ENCODE data around the gene RPP38. TPM values are rescaled to one million over a fixed set of nuclear protein-coding genes. Genes with fewer than 3 reads are reported as not detected.

RPP38 gene
- total and polyA plus RNA-seq, 4 donors, result 7.2 to 12.0 (median 8.2) TPM

DNA sequence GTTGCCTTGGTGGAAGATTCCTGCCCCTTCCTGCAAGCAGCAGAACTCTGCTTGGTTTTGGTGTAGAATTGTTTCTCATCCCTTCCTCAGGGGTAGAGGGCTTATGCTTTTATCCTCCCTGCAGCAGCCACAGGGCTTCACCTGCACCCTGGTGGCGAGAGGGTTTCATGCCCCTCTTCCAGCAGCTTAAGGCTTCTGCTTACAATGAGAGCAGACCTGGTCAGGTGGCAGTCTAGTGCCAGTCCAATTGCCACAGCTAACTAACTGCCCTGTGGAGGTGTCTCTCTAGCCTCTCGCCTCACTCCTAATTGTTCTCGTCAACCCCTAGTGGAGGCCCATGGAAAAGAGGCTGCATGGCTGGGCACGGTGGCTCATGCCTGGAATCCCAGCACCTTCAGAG is 27.9 kb upstream of the RPP38 start:
- H3K36me3 ChIP-seq (ENCODE audit: control insufficient read depth in 4 of 4, insufficient read depth in 3 of 4, low read depth in 1 of 4, low read length in 3 of 4), result no peaks in the 10 kb centered on the region
- H3K4me1 ChIP-seq (ENCODE audit: control insufficient read depth in 4 of 4, insufficient read depth in 4 of 4, low read length in 3 of 4), result no peaks in the 10 kb centered on the region
- H3K9me3 ChIP-seq (ENCODE audit: control insufficient read depth in 4 of 4, low read length in 3 of 4), result peaks cover 0 to 3% (median 0%) of the 10 kb centered on the region in 4 donors
- no peak for DNase-seq (ENCODE audit: low spot score)
- H3K27me3 ChIP-seq (ENCODE audit: control insufficient read depth in 4 of 4, insufficient read depth in 4 of 4, low read length in 3 of 4), result no peaks in the 10 kb centered on the region
- TF ChIP-seq SP1 (IDR thresholded peaks at IDR 0.05) (no peak), FOXA2 (IDR thresholded peaks at IDR 0.05) (no peak), RXRA (IDR thresholded peaks at IDR 0.05) (no peak), GABPA (IDR thresholded peaks at IDR 0.05 in 1 of 2, conservative IDR thresholded peaks at IDR 0.05 in 1 of 2) (no peak), EGR1 (IDR thresholded peaks at IDR 0.05; ENCODE audit: low read depth in 2 of 2) (no peak), FOXA1 (IDR thresholded peaks at IDR 0.05) (no peak), HNF4G (IDR thresholded peaks at IDR 0.05) (no peak), YY1 (IDR thresholded peaks at IDR 0.05) (no peak), HNF4A (conservative IDR thresholded peaks at IDR 0.05) (no peak), NR2F2 (IDR thresholded peaks at IDR 0.05) (no peak), JUND (IDR thresholded peaks at IDR 0.05) (no peak), RAD21 (IDR thresholded peaks at IDR 0.05) (no peak)
- TF ChIP-seq, protein P1, sequence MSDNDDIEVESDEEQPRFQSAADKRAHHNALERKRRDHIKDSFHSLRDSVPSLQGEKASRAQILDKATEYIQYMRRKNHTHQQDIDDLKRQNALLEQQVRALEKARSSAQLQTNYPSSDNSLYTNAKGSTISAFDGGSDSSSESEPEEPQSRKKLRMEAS (IDR thresholded peaks at IDR 0.05), result no peak
- TF ChIP-seq, protein P2, sequence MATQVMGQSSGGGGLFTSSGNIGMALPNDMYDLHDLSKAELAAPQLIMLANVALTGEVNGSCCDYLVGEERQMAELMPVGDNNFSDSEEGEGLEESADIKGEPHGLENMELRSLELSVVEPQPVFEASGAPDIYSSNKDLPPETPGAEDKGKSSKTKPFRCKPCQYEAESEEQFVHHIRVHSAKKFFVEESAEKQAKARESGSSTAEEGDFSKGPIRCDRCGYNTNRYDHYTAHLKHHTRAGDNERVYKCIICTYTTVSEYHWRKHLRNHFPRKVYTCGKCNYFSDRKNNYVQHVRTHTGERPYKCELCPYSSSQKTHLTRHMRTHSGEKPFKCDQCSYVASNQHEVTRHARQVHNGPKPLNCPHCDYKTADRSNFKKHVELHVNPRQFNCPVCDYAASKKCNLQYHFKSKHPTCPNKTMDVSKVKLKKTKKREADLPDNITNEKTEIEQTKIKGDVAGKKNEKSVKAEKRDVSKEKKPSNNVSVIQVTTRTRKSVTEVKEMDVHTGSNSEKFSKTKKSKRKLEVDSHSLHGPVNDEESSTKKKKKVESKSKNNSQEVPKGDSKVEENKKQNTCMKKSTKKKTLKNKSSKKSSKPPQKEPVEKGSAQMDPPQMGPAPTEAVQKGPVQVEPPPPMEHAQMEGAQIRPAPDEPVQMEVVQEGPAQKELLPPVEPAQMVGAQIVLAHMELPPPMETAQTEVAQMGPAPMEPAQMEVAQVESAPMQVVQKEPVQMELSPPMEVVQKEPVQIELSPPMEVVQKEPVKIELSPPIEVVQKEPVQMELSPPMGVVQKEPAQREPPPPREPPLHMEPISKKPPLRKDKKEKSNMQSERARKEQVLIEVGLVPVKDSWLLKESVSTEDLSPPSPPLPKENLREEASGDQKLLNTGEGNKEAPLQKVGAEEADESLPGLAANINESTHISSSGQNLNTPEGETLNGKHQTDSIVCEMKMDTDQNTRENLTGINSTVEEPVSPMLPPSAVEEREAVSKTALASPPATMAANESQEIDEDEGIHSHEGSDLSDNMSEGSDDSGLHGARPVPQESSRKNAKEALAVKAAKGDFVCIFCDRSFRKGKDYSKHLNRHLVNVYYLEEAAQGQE (IDR thresholded peaks at IDR 0.05), result no peak
- TF ChIP-seq, protein P3, sequence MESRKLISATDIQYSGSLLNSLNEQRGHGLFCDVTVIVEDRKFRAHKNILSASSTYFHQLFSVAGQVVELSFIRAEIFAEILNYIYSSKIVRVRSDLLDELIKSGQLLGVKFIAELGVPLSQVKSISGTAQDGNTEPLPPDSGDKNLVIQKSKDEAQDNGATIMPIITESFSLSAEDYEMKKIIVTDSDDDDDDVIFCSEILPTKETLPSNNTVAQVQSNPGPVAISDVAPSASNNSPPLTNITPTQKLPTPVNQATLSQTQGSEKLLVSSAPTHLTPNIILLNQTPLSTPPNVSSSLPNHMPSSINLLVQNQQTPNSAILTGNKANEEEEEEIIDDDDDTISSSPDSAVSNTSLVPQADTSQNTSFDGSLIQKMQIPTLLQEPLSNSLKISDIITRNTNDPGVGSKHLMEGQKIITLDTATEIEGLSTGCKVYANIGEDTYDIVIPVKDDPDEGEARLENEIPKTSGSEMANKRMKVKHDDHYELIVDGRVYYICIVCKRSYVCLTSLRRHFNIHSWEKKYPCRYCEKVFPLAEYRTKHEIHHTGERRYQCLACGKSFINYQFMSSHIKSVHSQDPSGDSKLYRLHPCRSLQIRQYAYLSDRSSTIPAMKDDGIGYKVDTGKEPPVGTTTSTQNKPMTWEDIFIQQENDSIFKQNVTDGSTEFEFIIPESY (IDR thresholded peaks at IDR 0.05), result no peak
- TF ChIP-seq, protein P4, sequence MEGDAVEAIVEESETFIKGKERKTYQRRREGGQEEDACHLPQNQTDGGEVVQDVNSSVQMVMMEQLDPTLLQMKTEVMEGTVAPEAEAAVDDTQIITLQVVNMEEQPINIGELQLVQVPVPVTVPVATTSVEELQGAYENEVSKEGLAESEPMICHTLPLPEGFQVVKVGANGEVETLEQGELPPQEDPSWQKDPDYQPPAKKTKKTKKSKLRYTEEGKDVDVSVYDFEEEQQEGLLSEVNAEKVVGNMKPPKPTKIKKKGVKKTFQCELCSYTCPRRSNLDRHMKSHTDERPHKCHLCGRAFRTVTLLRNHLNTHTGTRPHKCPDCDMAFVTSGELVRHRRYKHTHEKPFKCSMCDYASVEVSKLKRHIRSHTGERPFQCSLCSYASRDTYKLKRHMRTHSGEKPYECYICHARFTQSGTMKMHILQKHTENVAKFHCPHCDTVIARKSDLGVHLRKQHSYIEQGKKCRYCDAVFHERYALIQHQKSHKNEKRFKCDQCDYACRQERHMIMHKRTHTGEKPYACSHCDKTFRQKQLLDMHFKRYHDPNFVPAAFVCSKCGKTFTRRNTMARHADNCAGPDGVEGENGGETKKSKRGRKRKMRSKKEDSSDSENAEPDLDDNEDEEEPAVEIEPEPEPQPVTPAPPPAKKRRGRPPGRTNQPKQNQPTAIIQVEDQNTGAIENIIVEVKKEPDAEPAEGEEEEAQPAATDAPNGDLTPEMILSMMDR (IDR thresholded peaks at IDR 0.05; ENCODE audit: low read depth, low read length, missing input control), result no peak
- no peak overlapping the region for H3K9ac ChIP-seq (ENCODE audit: low read depth in 1 of 2, low read length in 2 of 2)
- no peak overlapping the region for H3K4me3 ChIP-seq (ENCODE audit: low read depth in 1 of 3, low read length in 3 of 3)
- no peak overlapping the region for H3K27ac ChIP-seq (ENCODE audit: low read depth in 1 of 2, low read length in 2 of 2)
- WGBS, result 78% methylated on average over 4 of the region's 4 CpGs

DNA sequence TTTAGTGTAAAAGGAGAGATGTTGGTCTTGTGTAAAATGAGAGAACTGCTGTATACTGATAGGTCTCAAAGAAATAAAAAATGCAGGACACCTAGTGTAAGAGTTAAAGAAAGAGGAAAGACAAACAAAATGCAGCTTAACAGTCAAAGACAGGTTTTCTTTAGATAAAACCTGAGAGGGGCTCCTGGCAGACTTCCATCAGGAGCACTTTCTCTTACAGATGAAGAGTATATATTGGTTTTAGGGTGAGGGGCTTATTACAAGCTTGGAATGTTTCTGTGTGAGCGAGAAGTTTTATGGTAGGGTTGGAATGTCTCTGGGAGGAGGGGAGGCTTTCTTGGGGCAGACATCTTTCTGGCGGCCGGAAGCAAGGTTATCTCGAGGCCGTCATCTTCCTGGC is 24.8 kb upstream of the RPP38 start:
- Histone ChIP-seq H3K36me3 (ENCODE audit: control insufficient read depth in 4 of 4, insufficient read depth in 3 of 4, low read depth in 1 of 4, low read length in 3 of 4) (no peaks in the 10 kb centered on the region), H3K9ac (ENCODE audit: low read depth in 1 of 2, low read length in 2 of 2) (no peak overlapping the region), H3K27ac (ENCODE audit: low read depth in 1 of 2, low read length in 2 of 2) (no peak overlapping the region), H3K4me3 (ENCODE audit: low read depth in 1 of 3, low read length in 3 of 3) (no peak overlapping the region), H3K9me3 (ENCODE audit: control insufficient read depth in 4 of 4, low read length in 3 of 4) (no peaks in the 10 kb centered on the region), H3K4me1 (ENCODE audit: control insufficient read depth in 4 of 4, insufficient read depth in 4 of 4, low read length in 3 of 4) (no peaks in the 10 kb centered on the region), H3K27me3 (ENCODE audit: control insufficient read depth in 4 of 4, insufficient read depth in 4 of 4, low read length in 3 of 4) (no peaks in the 10 kb centered on the region)
- WGBS, result 92% methylated on average over 5 of the region's 5 CpGs
- no peak for DNase-seq (ENCODE audit: low spot score)
- TF ChIP-seq, protein P4 (IDR thresholded peaks at IDR 0.05; ENCODE audit: low read depth, low read length, missing input control), result no peak
- TF ChIP-seq JUND (IDR thresholded peaks at IDR 0.05) (no peak), EGR1 (IDR thresholded peaks at IDR 0.05; ENCODE audit: low read depth in 2 of 2) (no peak), SP1 (IDR thresholded peaks at IDR 0.05) (no peak), FOXA1 (IDR thresholded peaks at IDR 0.05) (no peak), HNF4A (conservative IDR thresholded peaks at IDR 0.05) (no peak), FOXA2 (IDR thresholded peaks at IDR 0.05) (no peak), YY1 (IDR thresholded peaks at IDR 0.05) (no peak), TAF1 (conservative IDR thresholded peaks at IDR 0.05) (no peak), RXRA (IDR thresholded peaks at IDR 0.05) (no peak)
- TF ChIP-seq, protein P5, sequence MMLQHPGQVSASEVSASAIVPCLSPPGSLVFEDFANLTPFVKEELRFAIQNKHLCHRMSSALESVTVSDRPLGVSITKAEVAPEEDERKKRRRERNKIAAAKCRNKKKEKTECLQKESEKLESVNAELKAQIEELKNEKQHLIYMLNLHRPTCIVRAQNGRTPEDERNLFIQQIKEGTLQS (IDR thresholded peaks at IDR 0.05), result no peak
- TF ChIP-seq, protein P3 (IDR thresholded peaks at IDR 0.05), result no peak

Measured in liver (tissue), 9 donors.